Hepatic stellate cell (primary cell): Measurements from ENCODE around the gene PRUNE1.

ENCODE experiments used
- DNase-seq: peaks from one replicate; pipeline ENCODE4 v3.0.0; 2011; ENCODE audit warnings: low spot score

PRUNE1 gene

DNA sequence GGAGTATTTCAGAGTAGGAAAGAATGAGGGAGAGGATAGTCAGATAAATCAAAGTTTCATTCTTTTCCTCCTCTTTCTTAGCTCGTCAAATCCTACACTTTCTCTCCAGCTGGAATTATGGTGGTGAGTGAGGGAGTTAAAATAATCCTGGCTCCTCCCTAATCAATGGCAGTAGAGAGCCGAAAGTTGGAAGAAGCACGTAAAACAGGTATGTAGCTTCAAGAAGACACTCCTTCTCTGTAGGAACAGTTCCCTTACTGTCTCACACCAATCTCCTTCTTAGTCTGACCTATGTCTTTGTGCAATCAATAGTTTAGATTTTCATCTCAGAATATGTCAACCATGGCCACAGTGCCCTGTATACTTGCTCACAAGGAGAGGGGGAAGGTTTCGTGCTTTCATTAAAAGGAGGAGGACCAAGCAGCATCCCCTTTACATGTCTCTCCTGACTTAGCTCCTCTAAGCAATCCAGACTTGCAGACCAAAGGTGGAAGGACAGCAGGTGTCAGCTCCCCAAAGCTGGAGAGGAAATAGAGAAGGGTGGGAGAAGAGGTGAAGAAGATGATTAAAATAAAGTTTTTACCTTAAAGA lies 2.4 kb upstream of the PRUNE1 start:
- DNase-seq: no peak

DNA sequence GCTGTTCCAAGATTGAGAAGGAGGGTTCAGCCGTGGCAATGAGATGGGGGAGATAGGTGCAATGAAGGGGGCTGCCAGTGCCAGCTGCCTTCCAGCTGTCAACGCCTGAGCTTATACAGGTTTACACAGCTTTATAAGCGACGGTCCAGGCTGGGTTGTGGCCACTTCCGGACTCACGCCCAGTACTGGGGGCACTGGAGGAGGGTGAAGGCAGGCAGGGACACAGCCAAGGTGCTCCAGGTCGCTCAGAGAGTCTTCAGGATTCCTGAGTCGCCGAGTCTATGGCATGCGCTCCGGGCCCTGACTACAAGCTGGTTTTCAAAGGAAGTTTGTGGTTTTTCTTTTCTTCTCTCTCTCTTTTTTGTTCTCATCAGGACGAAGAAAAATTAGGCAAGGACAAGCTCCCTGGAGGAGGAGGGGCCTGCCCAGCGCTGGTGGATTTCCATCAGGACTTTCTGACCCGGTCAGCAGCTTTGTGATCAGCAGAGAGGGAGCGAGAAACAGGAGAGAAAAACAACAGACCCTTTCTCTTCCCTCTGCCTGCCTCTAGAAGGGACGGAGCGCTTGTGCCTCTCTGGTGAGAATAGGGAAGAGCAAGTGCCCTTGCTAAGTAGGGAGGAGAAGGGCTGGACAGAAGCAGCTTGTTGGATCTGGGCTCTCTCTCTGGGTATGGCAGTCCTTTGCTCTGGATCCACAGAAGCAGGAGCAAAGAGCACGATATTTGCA lies 1.8 kb upstream of the PRUNE1 start, which contains the start of gene MINDY1:
Gene MINDY1, minus strand, starts transcription at position 576 of the 726 bp plus-strand sequence. CDS start 4,285 bp downstream, outside the sequence.
- peak; percentile 81 for DNase-seq

DNA sequence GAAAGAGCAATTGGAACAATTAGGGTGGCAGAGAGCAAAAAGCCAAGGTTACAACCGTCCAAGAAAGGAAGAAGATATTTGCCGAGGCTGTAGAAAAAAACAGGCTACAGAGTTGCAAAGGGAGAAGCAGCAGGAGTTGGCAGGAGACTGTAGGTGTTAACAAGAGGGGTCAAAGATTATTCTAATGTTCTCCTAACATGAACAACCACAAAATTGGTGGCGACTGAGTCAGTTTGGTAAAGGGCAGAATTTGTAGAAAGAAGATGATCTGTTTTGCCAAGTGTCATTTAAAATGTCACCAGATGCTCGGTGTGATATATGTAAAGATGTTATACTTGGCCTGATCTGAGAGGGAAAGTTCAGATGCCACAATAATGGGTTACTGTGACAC lies 401 bp upstream of the PRUNE1 start:
- no peak for DNase-seq

DNA sequence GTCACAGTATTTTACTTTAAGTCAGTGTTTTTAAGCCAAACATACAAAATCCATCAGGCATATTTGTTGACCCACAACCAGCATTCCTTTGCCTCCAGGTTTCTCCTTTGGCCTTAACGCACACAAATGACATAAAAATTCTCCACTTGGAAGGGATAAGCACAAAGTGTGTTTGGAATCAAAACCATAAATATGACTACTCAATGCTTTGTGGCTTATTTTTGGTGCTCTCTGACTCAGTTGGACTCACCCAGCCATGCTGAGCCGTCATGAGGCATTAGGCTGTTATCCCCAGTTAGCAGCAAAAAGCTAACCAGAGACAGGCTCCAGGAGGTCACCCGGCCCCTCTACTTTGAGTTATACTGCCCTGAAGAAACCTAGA lies 948 bp downstream of the PRUNE1 start:
- no peak for DNase-seq

DNA sequence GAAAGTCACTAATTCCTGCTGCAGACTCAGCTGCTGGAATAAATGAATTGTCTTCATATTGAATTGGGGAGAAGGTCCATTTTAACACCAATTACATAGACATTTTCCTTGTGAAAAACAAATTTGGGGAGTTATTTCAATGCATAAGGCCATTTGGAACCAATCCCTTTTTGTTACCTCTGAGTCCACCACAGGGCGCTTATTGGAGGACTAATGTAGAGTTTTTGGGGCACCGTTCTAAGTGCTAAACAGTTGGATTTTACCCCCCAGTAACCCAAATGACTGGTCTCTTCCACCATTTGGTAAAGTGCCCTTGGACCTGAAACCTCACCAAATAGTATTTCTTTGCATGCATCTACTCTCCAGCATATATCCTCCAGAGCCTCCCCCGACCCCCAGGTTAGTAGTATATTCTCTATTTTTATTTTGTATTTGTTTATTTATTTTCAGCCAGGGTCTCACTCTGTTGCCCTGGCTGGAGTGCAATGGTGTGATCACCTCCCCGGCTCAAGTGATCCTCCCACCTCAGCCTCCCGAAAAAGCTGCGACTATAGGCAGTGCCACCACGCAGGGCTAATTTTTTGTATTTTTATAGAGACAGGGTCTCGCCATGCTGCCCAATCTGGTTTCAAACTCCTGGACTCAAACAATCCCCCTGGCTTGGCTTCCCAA lies 1.6 kb downstream of the PRUNE1 start:
- no peak for DNase-seq

DNA sequence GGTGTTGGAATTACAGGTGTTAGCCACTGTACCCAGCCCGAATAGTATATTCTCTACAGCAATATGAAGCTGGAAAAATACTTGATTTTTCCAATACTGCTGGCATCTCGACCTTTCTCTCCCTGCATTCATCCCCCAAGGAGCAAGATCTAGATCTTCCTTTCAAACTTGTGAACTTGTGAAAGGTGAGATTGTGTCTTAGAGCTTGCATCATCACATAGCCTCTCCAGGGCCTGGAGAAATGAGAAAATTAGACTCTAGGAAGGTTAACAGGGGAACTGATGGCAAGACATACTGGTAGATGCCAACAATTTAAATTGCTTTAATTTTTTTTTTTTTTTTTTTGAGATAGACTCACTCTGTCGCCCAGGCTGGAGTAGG lies 2.1 kb downstream of the PRUNE1 start:
- no peak for DNase-seq

DNA sequence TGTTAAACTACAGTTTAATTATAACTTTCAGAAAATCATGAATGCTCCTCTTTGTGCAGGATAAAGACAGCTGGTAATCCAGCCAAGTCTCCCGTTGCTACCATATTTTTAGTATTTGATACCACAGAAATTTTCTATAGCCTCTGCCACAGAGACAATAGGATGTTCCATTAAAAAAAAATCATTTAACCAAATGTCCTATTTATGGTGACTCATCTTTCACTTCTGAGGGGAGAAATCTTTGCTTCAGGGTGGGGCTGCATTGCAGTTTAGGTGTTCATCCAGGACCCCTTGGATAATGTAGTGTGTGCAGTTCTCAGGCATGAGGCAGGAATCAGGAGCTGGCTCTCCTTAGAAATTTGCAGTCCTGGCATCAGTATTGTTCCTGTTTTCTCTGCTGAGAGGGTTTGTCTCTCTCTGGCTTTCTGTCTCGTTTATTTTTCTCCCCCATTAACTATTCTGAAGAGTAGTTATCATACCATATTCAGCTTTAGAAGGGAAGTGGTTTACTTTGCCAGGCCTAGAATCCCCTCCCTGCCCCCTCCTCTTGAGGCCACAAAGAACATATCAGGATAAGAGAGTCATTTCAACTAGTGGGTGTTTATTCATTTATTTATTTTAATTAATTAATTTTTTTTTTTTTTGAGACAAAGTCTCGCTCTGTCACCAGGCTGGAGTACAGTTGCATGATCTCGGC lies 3.1 kb downstream of the PRUNE1 start:
- no peak for DNase-seq

DNA sequence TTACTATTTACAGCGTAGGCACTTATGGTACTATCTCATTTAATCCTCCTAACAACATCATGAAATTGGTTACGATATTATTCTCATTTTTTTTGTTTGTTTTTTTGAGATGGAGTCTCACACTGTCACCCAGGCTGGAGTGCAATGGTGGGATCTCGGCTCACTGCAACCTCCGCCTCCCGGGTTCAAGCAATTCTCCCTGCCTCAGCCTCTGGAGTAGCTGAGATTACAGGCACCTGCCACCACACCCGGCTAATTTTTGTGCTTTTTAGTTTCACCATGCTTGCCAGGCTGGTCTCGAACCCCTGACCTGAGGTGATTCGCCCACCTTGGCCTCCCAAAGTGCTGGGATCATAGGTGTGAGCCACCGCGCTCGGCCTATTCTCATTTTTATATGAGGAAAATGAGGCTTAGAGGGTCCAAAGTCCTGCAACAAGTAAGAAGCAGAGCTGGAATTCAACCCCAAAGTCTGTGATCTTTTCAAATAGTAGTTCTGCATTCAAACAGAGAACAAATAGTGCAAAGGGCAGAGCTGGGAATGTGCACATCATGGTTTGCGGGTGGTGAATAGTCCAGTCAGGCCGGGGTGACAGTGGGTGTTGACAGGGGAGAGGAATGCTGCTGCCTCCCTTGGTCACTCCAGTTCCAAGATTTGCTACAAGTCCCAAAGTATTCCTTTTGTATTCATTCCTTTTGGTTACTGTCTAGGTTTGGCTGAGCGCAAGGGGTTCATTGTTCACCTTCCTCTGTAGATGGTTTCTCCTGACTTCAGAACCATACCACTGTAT lies 4.6 kb downstream of the PRUNE1 start:
- no peak for DNase-seq

DNA sequence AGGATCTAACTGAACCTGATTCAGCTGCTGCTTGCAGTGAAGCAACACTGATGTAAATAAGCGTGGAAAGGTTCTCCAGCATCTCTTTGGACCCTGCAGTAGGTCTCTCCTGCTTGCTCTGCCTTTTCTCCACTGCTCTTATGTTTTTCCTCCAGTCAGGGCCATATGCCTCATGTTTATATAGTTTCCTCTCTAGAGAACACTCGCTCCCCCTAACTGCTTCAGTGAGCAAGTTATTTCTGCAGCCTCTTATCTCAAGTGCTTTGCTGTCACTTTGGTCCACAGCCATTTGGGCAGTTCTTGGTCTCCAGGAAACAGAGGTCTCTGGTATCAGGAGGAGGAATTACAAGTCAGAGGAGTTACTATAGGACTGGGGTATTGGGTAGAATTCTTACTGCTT lies 5.3 kb downstream of the PRUNE1 start:
- DNase-seq: no peak

DNA sequence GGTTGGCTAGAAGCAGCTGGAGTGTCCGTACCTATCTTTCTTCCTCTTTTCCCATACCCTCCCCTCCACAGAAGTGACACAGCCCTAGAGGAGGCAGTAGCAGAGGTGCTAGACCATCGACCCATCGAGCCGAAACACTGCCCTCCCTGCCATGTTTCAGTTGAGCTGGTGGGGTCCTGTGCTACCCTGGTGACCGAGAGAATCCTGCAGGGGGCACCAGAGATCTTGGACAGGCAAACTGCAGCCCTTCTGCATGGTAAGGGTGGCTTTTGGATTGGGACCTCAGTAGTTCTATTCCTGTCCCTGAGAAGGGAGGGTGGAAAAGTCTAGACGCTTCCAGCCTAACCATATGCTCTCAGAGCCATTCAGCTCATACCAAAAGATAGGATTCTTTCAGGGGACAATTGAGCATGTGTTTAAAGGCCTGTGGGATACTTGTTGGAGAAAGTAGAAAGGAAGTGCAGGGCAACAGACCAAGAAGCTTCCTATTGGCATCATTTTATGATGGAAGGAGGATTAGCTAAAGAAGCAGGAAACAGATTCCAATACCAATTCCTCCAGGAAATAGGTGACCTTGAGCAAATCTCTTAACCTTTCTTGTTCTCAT lies 16.4 kb downstream of the PRUNE1 start:
- DNase-seq: peak; percentile 81

DNA sequence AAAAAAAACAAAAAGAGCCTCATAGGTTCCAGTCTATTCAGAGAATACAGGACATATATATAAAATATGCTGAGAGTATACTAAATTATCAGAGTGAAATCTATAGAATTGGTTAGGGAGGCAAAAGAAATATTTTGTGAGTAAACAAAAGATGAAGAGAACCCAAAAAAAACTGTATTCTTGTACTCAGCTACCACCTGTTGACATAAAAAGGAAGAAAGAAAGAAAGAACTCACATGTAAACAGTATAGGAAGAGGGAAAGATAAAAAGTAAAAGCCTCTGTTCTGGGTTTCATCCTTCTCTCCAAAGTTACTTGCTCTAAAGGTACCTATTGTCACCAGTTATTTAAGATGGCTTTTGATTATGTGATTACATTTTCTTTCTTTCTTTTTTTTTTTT lies 18.2 kb downstream of the PRUNE1 start:
- DNase-seq: no peak

DNA sequence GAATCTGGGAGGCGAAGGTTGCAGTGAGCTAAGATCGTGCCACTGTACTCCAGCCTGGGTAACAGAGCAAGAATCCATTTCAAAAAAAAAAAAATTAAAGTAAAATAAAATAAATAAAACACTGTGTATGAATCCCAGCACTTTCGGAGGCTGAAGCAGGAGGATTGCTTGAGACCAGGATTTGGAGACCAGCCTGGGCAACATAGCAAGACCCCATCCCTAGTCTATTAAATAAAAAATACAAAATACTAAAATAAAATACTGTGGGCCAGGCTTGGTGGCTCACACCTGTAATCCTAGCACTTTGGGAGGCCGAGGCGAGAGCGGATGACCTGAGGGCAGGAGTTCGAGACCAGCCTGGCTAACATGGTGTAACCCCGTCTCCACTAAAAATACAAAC lies 23.9 kb downstream of the PRUNE1 start:
- DNase-seq: no peak

DNA sequence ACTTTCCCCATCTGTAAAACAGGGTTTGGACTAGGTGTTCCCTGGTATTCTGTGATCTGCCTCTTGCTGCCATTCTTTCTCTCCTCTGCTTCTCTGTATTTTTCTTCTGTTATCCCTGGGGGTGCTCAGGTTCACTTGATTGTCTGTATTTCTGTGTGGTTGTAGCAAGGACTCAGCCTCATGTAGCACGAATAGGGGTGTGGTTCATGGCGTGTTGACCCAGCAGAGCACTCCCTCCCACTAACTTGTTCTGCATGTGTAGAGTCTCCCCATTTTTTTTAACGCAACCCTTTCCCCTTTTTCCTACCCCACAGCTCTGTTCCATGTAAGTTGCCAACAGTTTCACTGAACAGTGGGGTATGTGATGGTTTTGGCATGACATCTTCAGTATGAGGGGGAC lies 26.9 kb downstream of the PRUNE1 start:
- no peak for DNase-seq

DNA sequence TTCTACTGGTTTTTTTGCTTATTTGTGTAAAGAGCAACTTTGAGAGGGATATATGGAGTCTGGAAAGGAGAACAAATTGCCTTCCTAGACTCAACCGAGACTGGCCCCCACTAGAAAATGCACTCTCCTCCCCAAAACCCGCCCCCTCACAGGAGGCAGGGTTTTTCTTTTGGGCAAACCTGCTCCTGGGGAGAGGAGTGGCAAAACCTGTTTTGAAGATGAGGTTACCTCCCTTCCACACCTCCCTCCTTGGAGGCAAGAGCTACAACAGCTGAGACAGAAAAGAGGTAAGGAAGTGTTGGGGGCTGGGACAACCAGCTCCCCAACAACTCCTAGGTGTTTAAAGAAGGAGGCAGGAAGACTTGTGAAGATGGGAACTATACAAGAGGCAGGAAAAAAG lies 28.1 kb downstream of the PRUNE1 start, which contains the start of gene BNIPL:
Gene BNIPL, plus strand, starts transcription at position 231 of the 400 bp plus-strand sequence. Its CDS starts 140 bp downstream, at position 371.
- DNase-seq: no peak

DNA sequence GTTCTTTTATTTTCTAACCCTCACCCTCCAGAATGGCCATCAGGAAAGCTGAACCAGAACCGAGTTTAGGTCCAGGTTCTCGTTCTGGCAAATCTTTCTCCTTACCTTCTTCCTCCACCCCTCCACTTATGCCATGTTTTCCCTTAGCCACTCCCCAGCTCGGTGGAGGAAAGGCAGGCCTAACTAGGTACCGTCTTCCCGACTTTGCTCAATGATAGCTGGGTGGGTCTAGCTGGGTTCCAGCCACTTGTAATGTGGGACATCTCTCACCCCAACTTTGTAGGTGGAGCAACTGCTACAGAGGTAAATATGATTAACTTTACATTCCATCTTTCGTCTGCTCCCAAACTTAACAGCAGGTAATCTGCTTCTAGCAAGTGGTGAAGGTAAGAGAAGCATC lies 28.8 kb downstream of the PRUNE1 start:
- no peak for DNase-seq

DNA sequence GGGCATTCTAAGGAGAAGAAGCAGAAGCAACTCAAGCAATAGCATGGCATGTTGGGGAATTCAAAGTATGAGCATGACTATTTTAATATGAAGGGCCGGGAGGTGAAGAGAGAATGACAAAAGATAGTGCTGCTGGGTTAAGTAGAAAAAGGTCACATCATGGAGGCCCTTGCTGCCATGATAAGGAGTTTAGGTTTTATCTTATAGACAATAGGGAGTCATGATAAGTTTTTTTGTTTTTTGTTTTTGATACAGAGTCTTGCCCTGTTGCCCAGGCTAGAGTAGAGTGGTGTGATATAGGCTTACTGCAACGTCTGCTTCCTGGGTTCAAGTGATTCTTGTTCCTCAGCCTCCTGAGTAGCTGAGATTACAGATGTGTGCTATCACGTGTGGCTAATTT lies 31.3 kb downstream of the PRUNE1 start:
- no peak for DNase-seq

DNA sequence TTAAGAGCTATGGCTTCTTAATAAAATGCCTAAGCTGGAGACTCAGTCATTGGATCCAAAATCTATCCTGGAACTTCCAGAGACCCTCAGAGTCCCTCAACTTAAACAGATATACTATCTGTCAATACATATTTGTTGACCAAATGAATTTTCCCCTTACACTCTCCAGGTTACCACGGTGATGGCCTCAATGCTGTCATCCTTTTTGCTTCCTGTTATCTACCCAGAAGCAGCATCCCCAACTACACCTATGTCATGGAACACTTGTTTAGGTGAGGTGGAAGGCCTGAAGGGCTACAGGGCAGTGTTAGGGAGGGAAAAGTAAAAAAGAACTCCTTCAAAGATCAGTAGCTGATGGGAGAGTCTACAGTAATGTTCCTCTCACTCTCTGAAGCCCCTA lies 34.9 kb downstream of the PRUNE1 start:
- no peak for DNase-seq

DNA sequence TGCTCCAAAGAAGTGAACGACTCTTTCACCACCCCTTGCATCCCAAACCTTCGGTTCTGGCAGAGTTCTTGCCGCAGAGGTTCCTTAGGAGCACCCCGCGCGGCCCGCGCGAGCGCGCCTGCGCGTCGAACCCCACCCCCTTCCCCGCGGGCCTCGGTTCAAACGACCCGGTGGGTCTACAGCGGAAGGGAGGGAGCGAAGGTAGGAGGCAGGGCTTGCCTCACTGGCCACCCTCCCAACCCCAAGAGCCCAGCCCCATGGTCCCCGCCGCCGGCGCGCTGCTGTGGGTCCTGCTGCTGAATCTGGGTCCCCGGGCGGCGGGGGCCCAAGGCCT lies 39.3 kb downstream of the PRUNE1 start, which contains the start of gene C1orf56:
Gene C1orf56, plus strand, starts transcription at position 161 of the 334 bp plus-strand sequence. Its CDS starts 97 bp downstream, at position 258.
- peak; percentile 87 for DNase-seq

DNA sequence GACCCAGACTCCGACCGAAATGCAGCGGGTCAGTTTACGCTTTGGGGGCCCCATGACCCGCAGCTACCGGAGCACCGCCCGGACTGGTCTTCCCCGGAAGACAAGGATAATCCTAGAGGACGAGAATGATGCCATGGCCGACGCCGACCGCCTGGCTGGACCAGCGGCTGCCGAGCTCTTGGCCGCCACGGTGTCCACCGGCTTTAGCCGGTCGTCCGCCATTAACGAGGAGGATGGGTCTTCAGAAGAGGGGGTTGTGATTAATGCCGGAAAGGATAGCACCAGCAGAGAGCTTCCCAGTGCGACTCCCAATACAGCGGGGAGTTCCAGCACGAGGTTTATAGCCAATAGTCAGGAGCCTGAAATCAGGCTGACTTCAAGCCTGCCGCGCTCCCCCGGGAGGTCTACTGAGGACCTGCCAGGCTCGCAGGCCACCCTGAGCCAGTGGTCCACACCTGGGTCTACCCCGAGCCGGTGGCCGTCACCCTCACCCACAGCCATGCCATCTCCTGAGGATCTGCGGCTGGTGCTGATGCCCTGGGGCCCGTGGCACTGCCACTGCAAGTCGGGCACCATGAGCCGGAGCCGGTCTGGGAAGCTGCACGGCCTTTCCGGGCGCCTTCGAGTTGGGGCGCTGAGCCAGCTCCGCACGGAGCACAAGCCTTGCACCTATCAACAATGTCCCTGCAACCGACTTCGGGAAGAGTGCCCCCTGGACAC lies 39.8 kb downstream of the PRUNE1 start:
- DNase-seq: peak; percentile 79

DNA sequence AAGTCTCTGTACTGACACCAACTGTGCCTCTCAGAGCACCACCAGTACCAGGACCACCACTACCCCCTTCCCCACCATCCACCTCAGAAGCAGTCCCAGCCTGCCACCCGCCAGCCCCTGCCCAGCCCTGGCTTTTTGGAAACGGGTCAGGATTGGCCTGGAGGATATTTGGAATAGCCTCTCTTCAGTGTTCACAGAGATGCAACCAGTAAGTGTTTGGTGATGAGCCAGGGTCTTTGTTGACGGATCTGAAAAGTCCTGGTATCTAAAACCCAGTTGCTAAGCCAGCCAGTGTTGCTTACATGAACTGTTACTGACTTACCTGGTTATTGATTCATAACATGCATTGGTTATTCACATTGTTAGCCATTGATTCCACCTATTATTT lies 40.4 kb downstream of the PRUNE1 start:
- no peak for DNase-seq

DNA sequence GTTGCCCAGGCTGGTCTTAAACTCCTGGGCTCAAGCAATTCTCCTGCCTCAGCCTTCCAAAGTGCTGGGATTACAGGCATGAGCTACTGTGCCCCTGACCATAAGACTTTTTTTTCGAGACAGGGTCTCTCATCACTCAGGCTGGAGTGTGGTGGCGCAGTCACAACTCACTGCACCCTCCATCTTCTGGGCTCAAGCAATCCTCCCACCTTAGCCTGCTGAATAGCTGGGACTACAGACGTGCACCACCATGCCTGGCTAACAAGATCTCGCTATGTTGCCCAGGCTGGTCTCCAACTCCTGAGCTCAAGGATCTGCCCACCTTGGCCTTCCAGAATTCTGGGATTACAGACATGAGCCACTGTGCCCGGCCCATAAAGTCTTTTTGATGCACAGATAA lies 41.2 kb downstream of the PRUNE1 start:
- no peak for DNase-seq
